Endodermal cell (in vitro differentiated cells): Measurements from ENCODE around the gene WDR27. TPM values are rescaled to one million over a fixed set of nuclear protein-coding genes. Genes with fewer than 3 reads are reported as not detected.

Source experiments
- DNase-seq: peaks from one replicate; pipeline ENCODE4 v3.0.0-alpha.2; 2017
- H3K27ac ChIP-seq: 2 replicates; pipeline ENCODE4 v1.5.1; 2013; ENCODE audit warnings: mild to moderate bottlenecking, low read depth, low read length, moderate library complexity
- H3K27me3 ChIP-seq: 2 replicates; pipeline ENCODE4 v1.6.1; 2013; ENCODE audit warnings: mild to moderate bottlenecking, low read length, moderate library complexity; ENCODE audit not compliant: insufficient read depth, control insufficient read depth, poor library complexity, severe bottlenecking
- H3K36me3 ChIP-seq: 2 replicates; pipeline ENCODE4 v1.7.0; 2013; ENCODE audit warnings: mild to moderate bottlenecking, low read length, moderate library complexity; ENCODE audit not compliant: control insufficient read depth, insufficient read depth
- H3K4me1 ChIP-seq: one replicate; pipeline ENCODE4 v1.7.0; 2013; ENCODE audit warnings: low read length; ENCODE audit not compliant: control insufficient read depth, insufficient read depth
- H3K4me3 ChIP-seq: 2 replicates; pipeline ENCODE4 v1.5.1; 2013; ENCODE audit warnings: mild to moderate bottlenecking, low read length, moderate library complexity
- H3K9ac ChIP-seq: 2 replicates; pipeline ENCODE4 v1.6.1; 2013; ENCODE audit warnings: mild to moderate bottlenecking, low read length, moderate library complexity; ENCODE audit not compliant: poor library complexity, severe bottlenecking; ENCODE audit errors: extremely low read depth
- H3K9me3 ChIP-seq: 2 replicates; pipeline ENCODE4 v1.6.1; 2013; ENCODE audit warnings: mild to moderate bottlenecking, low read length, moderate library complexity; ENCODE audit not compliant: control insufficient read depth
- H3K27ac Mint-ChIP-seq: 2 replicates; pipeline ENCODE4 v1.8.0; 2020; ENCODE audit warnings: mixed read lengths
- H3K27me3 Mint-ChIP-seq: 2 replicates; pipeline ENCODE4 v1.8.0; 2021; ENCODE audit warnings: mild to moderate bottlenecking, mixed read lengths; ENCODE audit not compliant: insufficient read depth
- H3K36me3 Mint-ChIP-seq: 2 replicates; pipeline ENCODE4 v1.8.0; 2020; ENCODE audit warnings: low read depth, mixed read lengths
- H3K4me1 Mint-ChIP-seq: 2 replicates; pipeline ENCODE4 v1.8.0; 2020; ENCODE audit warnings: mixed read lengths
- H3K4me3 Mint-ChIP-seq: 2 replicates; pipeline ENCODE4 v1.8.0; 2020; ENCODE audit warnings: mild to moderate bottlenecking, moderate library complexity, mixed read lengths
- H3K9me3 Mint-ChIP-seq: 2 replicates; pipeline ENCODE4 v1.8.0; 2020; ENCODE audit warnings: mild to moderate bottlenecking, mixed read lengths
- WGBS, 2 experiments: methylation state at CpG; one replicate each; pipeline versions ENCODE4 v1.1.5 to v1.1.7; 2013; ENCODE audit warnings: missing lambda C conversion rate in 2 of 2, mixed read lengths in 1 of 2; ENCODE audit not compliant: insufficient coverage in 1 of 2, insufficient read length in 1 of 2; 5-methylcytosine and 5-hydroxymethylcytosine counted together
- total RNA-seq, 2 donors: library from RNA; stranded (reverse); fragmentation: NEBNext Ultra II Directional in 1 of 2; extraction: Animal tissue kit (Norgen Biotek cat#: 25700) in 1 of 2; gene quantifications; 2 replicates in 1 of 2; 3 replicates in 1 of 2; pipeline ENCODE4 v1.2.1, GENCODE V29; 2021
- TF ChIP-seq, protein P1 (sequence below): fragments of 200-600 bp; sonication (generic); conservative IDR thresholded peaks from 2 replicates; pipeline ENCODE4 v1.5.0; 2021; ENCODE audit warnings: antibody characterized with exemption, mild to moderate bottlenecking

WDR27 gene
- total RNA-seq, 2 donors from 2014 or later, result 94.4 to 110 TPM

DNA sequence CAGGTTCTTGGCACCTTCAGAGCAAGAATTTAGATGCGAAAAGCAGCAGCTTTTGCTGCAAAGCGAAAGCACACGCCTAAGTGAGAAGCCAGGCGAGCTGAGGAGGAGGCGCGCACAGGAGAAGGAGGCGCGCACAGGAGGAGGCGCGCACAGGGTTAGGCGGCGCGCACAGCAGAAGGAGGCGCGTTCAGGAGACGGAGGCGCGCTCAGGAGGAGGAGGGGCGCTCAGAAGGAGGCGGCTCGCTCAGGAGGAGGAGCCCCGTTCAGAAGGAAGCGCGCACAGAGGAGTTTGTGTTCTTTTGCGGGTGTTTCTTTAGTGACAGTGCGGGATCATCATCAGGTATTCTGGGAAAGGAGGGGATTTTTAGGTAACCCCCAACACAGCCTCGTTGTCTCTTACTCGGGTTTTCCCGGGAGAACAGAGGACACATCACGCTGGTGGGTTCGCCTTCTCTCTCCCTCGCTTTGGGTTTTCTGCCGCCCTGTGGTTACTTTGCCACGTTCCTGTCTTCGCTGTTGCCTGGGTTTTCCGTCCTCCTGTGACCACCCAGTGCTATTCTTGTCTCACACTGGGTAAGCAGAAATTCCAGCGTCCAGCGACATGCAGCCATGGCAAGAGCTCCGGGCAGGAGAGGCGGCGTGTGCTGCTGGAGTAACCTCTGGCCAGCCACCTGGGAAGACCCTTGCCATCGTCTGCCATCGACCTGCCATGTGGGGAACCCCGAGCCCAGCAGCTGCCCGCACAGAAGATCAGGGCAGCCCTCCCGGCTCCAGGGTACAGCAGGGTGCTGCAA is 47.0 kb downstream of the WDR27 start:
- Histone ChIP-seq H3K9me3 (peaks cover 18% of the 10 kb centered on the region), H3K4me3 (no peak overlapping the region), H3K4me1 (no peaks in the 10 kb centered on the region), H3K9ac (no peak overlapping the region), H3K27me3 (no peaks in the 10 kb centered on the region), H3K36me3 (peaks cover 79% of the 10 kb centered on the region), H3K27ac (no peak overlapping the region)
- H3K27ac Mint-ChIP-seq, result peak overlapping the region; percentile 77
- H3K36me3 Mint-ChIP-seq, result peaks cover 69% of the 10 kb centered on the region
- H3K27me3 Mint-ChIP-seq, result no peaks in the 10 kb centered on the region
- H3K4me1 Mint-ChIP-seq, result peaks cover 7% of the 10 kb centered on the region
- peaks cover 19% of the 10 kb centered on the region for H3K9me3 Mint-ChIP-seq
- TF ChIP-seq, protein P1, sequence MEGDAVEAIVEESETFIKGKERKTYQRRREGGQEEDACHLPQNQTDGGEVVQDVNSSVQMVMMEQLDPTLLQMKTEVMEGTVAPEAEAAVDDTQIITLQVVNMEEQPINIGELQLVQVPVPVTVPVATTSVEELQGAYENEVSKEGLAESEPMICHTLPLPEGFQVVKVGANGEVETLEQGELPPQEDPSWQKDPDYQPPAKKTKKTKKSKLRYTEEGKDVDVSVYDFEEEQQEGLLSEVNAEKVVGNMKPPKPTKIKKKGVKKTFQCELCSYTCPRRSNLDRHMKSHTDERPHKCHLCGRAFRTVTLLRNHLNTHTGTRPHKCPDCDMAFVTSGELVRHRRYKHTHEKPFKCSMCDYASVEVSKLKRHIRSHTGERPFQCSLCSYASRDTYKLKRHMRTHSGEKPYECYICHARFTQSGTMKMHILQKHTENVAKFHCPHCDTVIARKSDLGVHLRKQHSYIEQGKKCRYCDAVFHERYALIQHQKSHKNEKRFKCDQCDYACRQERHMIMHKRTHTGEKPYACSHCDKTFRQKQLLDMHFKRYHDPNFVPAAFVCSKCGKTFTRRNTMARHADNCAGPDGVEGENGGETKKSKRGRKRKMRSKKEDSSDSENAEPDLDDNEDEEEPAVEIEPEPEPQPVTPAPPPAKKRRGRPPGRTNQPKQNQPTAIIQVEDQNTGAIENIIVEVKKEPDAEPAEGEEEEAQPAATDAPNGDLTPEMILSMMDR, result peak; percentile 26
- peak overlapping the region; percentile 61 for H3K4me3 Mint-ChIP-seq
- WGBS, 2 experiments, result 84 to 86% methylated on average over 37 to 46 of the region's 46 CpGs
- DNase-seq, result no peak

DNA sequence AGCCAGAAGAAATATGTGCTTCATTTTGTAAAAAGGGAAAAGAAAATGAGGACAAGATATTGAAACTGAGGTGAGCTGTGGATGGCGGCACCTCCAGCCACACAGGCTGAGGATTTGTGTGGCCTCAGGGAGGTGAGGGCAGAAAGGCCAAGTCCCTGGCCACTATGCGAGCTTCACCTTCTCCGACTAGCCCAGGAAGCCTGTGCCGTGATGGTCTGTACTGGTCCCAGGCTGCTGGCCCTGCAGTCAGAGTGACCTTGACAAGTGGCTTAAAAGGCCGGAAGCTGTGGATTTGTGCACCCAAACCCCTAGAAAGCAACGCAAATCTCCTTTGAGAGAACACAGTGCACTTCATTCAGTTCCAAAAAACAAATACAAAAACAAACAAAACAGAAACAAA is 48.1 kb downstream of the WDR27 start:
- H3K27ac ChIP-seq, result no peak overlapping the region
- WGBS, 2 experiments, result 94 to 100% methylated on average over 2 to 6 of the region's 6 CpGs
- Mint-ChIP-seq H3K4me1 (peaks cover 7% of the 10 kb centered on the region), H3K4me3 (no peak overlapping the region), H3K27ac (no peak overlapping the region), H3K36me3 (peaks cover 60% of the 10 kb centered on the region), H3K27me3 (no peaks in the 10 kb centered on the region), H3K9me3 (peaks cover 19% of the 10 kb centered on the region)
- H3K4me3 ChIP-seq, result no peak overlapping the region
- DNase-seq, result no peak
- TF ChIP-seq, protein P1, result no peak
- no peak overlapping the region for H3K9ac ChIP-seq
- H3K4me1 ChIP-seq, result no peaks in the 10 kb centered on the region
- H3K27me3 ChIP-seq, result no peaks in the 10 kb centered on the region
- peaks cover 68% of the 10 kb centered on the region for H3K36me3 ChIP-seq
- peaks cover 18% of the 10 kb centered on the region for H3K9me3 ChIP-seq

DNA sequence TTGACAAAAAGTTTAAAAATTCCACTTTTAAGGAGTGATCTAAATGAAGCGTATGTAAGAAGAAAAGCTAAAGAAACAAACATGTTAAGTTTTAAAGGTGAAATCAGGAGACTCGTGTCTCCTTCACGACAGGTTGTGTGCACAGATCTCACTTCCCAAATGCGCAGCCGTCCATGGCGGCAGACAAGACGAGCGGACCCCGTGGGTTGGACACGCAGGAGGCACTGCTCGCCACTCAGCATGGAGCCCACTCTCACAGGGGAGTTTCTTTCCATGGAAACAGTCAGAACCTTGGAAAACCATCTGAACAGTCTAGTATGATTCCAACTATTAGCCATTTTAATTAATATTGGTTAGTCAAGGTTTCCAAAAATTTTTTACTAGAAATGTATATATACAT is 48.9 kb downstream of the WDR27 start:
- TF ChIP-seq, protein P1, result no peak
- DNase-seq, result no peak
- H3K27ac Mint-ChIP-seq, result no peak overlapping the region
- 96 to 100% methylated on average over 6 to 11 of the region's 11 CpGs for WGBS, 2 experiments
- Histone ChIP-seq H3K9ac (no peak overlapping the region), H3K4me3 (no peak overlapping the region), H3K9me3 (peaks cover 18% of the 10 kb centered on the region), H3K36me3 (peaks cover 64% of the 10 kb centered on the region), H3K27me3 (no peaks in the 10 kb centered on the region), H3K27ac (no peak overlapping the region), H3K4me1 (no peaks in the 10 kb centered on the region)
- H3K36me3 Mint-ChIP-seq, result peaks cover 57% of the 10 kb centered on the region
- peaks cover 7% of the 10 kb centered on the region for H3K4me1 Mint-ChIP-seq
- H3K4me3 Mint-ChIP-seq, result no peak overlapping the region
- H3K27me3 Mint-ChIP-seq, result no peaks in the 10 kb centered on the region
- peaks cover 19% of the 10 kb centered on the region for H3K9me3 Mint-ChIP-seq
